Lower lobe of right lung (tissue), 2 donors: ENCODE results near the gene OPRM1. TPM values are rescaled to one million over a fixed set of nuclear protein-coding genes. Genes with fewer than 3 reads are reported as not detected.

Experiments
- ATAC-seq, 2 donors: fragments of 200-7000 bp; cut with Tn5 transposase; one replicate each; pipeline ENCODE4 v1.9.1; 2020 to 2022; ENCODE audit warnings: mild to moderate bottlenecking in 2 of 2, moderate library complexity in 2 of 2
- DNase-seq: peaks from one replicate; pipeline ENCODE4 v3.0.0-alpha.2; 2020
- H3K27ac ChIP-seq: fragments of 200-600 bp; one replicate; pipeline ENCODE4 v1.8.0; 2022
- H3K27me3 ChIP-seq: fragments of 200-600 bp; one replicate; pipeline ENCODE4 v1.8.0; 2022; ENCODE audit warnings: low read depth
- H3K36me3 ChIP-seq: fragments of 200-600 bp; one replicate; pipeline ENCODE4 v1.8.0; 2022; ENCODE audit warnings: mild to moderate bottlenecking
- H3K4me1 ChIP-seq: fragments of 200-600 bp; one replicate; pipeline ENCODE4 v1.8.0; 2022
- H3K4me3 ChIP-seq: fragments of 200-600 bp; one replicate; pipeline ENCODE4 v1.8.0; 2022; ENCODE audit warnings: mild to moderate bottlenecking
- H3K9me3 ChIP-seq: fragments of 200-600 bp; one replicate; pipeline ENCODE4 v1.8.0; 2022
- intact Hi-C: fragments of 100-400 bp; cut with DNase I; formaldehyde crosslinking; loops from one replicate; pipeline ENCODE4 v1.11.0; 2022
- total RNA-seq: library from RNA; stranded (reverse); fragmentation: NEBNext Ultra II Directional; extraction: Animal tissue kit (Norgen Biotek cat#: 25700); gene quantifications from one replicate; pipeline ENCODE4 v1.2.1, GENCODE V29; 2021
- TF ChIP-seq, protein P1 (sequence below): fragments of 200-600 bp; IDR thresholded peaks from one replicate; pipeline ENCODE4 v1.8.0; 2022; ENCODE audit warnings: antibody characterized with exemption, mild to moderate bottlenecking
- donor health status: DM: no; HTN: yes; CAD: no; lungs with severe emphysema.

The OPRM1 gene
- total RNA-seq, 1 donor from 2014 or later = not detected

DNA sequence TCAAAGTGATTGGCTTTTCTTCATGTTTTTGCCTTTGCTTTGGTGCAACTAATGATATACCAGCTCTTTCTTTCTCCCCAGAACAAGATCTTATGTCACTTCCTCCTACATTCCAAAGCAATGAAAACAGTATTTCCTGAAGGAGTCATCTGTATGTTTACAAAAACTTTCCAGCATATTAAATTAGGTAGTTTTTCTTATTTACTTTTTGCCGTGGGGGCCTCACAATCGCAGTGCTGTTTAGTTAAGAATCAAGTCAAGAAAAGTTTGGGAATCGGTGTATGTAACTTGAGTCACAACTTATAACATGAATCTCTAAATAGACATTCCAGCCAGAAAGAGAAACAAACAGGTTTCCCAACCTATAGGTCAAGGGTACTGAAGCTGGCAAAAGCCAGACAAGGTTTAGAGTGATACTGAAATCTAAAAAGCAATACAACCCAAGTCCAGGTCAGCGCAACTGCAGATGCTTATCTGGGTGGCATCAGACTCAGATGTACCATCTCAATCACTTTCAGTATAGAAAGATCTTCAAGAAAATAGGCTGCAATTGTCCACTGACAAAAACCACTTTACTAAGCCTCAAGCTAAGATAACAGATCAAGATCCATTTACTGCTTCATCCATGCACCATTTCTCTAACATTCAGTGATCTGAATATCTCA, 253.9 kb downstream of the OPRM1 start:
- no peak overlapping the region for H3K4me3 ChIP-seq
- no peak for DNase-seq
- H3K27me3 ChIP-seq = no peaks in the 10 kb centered on the region
- H3K9me3 ChIP-seq = no peaks in the 10 kb centered on the region
- intact Hi-C loops = no loop called here
- TF ChIP-seq, protein P1, sequence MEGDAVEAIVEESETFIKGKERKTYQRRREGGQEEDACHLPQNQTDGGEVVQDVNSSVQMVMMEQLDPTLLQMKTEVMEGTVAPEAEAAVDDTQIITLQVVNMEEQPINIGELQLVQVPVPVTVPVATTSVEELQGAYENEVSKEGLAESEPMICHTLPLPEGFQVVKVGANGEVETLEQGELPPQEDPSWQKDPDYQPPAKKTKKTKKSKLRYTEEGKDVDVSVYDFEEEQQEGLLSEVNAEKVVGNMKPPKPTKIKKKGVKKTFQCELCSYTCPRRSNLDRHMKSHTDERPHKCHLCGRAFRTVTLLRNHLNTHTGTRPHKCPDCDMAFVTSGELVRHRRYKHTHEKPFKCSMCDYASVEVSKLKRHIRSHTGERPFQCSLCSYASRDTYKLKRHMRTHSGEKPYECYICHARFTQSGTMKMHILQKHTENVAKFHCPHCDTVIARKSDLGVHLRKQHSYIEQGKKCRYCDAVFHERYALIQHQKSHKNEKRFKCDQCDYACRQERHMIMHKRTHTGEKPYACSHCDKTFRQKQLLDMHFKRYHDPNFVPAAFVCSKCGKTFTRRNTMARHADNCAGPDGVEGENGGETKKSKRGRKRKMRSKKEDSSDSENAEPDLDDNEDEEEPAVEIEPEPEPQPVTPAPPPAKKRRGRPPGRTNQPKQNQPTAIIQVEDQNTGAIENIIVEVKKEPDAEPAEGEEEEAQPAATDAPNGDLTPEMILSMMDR = no peak
- no peak overlapping the region for H3K27ac ChIP-seq
- peaks cover 13% of the 10 kb centered on the region for H3K4me1 ChIP-seq
- peak in 1 of 2 donors; percentile 49 for ATAC-seq
- H3K36me3 ChIP-seq = no peaks in the 10 kb centered on the region

DNA sequence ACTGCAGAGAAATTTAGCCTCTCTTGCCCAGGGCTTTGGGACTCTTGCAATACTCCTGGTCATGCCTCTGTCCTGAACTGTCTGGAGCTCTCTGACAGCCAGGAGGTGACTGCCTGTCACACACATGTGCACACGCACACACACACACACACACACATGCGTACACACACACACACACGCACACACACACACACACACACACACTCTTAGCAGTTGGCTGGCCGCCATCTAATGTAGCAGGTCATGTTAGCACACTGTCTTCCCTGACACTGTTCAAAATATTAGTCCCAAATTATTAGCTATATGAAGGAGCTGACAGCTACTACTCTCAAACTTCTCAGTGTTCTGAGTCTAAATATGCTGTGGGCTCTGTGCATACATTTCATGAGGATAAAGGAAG, 256.7 kb downstream of the OPRM1 start:
- Histone ChIP-seq H3K4me1 (peaks cover 20% of the 10 kb centered on the region), H3K4me3 (no peak overlapping the region), H3K27ac (no peak overlapping the region), H3K9me3 (no peaks in the 10 kb centered on the region), H3K36me3 (no peaks in the 10 kb centered on the region), H3K27me3 (no peaks in the 10 kb centered on the region)
- intact Hi-C loops = no loop called here
- TF ChIP-seq, protein P1 = no peak
- ATAC-seq (no peak), DNase-seq (no peak)
